Mesendoderm (in vitro differentiated cells): ENCODE measurements around the gene VSTM2B.
"Not testable (repeated sequence)": the region's sequence is repeated elsewhere in the genome, so short reads cannot be mapped to it uniquely, and the experiment has no call there.

Source experiments
- DNase-seq: peaks from one replicate; pipeline ENCODE4 v3.0.0; 2013
- H2AK5ac ChIP-seq: 2 replicates; pipeline ENCODE4 v1.6.1; 2013; ENCODE audit warnings: low read length, inconsistent platforms
- H2BK120ac ChIP-seq: 2 replicates; pipeline ENCODE4 v1.6.1; 2013; ENCODE audit warnings: low read depth, mild to moderate bottlenecking, low read length, moderate library complexity, mixed read lengths
- H2BK15ac ChIP-seq: replicated peaks from 2 replicates; pipeline ENCODE4 v1.6.1; 2013; ENCODE audit warnings: low read depth, mild to moderate bottlenecking, moderate library complexity
- H2BK5ac ChIP-seq: 2 replicates; pipeline ENCODE4 v1.6.1; 2013; ENCODE audit warnings: low read length, inconsistent platforms
- H3K18ac ChIP-seq: 2 replicates; pipeline ENCODE4 v1.6.1; 2013; ENCODE audit warnings: mild to moderate bottlenecking, low read length, mixed read lengths
- H3K23ac ChIP-seq: one replicate; pipeline ENCODE4 v1.6.1; 2013; ENCODE audit warnings: low read length
- H3K27ac ChIP-seq: 2 replicates; pipeline ENCODE4 v1.5.1; 2013; ENCODE audit warnings: low read depth, mild to moderate bottlenecking, inconsistent platforms, low read length, moderate library complexity
- H3K27me3 ChIP-seq: 2 replicates; pipeline ENCODE4 v1.6.1; 2013; ENCODE audit warnings: low read length, control low read depth, mild to moderate bottlenecking, inconsistent platforms; ENCODE audit not compliant: insufficient read depth, poor library complexity
- H3K36me3 ChIP-seq: 2 replicates; pipeline ENCODE4 v1.6.1; 2013; ENCODE audit warnings: low read length, inconsistent platforms; ENCODE audit not compliant: control insufficient read depth, insufficient read depth
- H3K4ac ChIP-seq: one replicate; pipeline ENCODE4 v1.6.1; 2013; ENCODE audit warnings: low read depth, mild to moderate bottlenecking, low read length, moderate library complexity
- H3K4me1 ChIP-seq: 2 replicates; pipeline ENCODE4 v1.6.1; 2013; ENCODE audit warnings: low read depth, low read length, inconsistent platforms; ENCODE audit not compliant: control insufficient read depth
- H3K4me2 ChIP-seq: 2 replicates; pipeline ENCODE4 v1.6.1; 2013; ENCODE audit warnings: low read length
- H3K4me3 ChIP-seq: 2 replicates; pipeline ENCODE4 v1.5.1; 2013; ENCODE audit warnings: mild to moderate bottlenecking, low read length
- H3K56ac ChIP-seq: one replicate; pipeline ENCODE4 v1.6.1; 2013; ENCODE audit warnings: low read length
- H3K79me1 ChIP-seq: 2 replicates; pipeline ENCODE4 v1.6.1; 2013; ENCODE audit warnings: low read length, inconsistent platforms
- H3K79me2 ChIP-seq: 2 replicates; pipeline ENCODE4 v1.6.1; 2013; ENCODE audit warnings: mild to moderate bottlenecking, low read length; ENCODE audit not compliant: control insufficient read depth, insufficient read depth
- H3K9ac ChIP-seq: 2 replicates; pipeline ENCODE4 v1.6.1; 2013; ENCODE audit warnings: low read length, inconsistent platforms
- H4K5ac ChIP-seq: one replicate; pipeline ENCODE4 v1.6.1; 2013; ENCODE audit warnings: low read length
- H4K8ac ChIP-seq: one replicate; pipeline ENCODE4 v1.6.1; 2013; ENCODE audit warnings: low read depth, mild to moderate bottlenecking, control low read depth, low read length, moderate library complexity
- WGBS: extraction: QIAGEN DNeasy Blood & Tissue Kit; methylation state at CpG from one replicate; pipeline ENCODE4 v1.1.7; 2013; ENCODE audit warnings: low lambda C conversion rate, missing lambda C conversion rate; ENCODE audit not compliant: insufficient coverage; ENCODE audit errors: extremely low coverage; 5-methylcytosine and 5-hydroxymethylcytosine counted together

VSTM2B gene

GRCh38 chr19:29486961-29487360, 38.8 kb upstream of the VSTM2B start:
- H2BK15ac ChIP-seq = not testable (repeated sequence)

GRCh38 chr19:29487432-29487831, 38.4 kb upstream of the VSTM2B start:
- H3K18ac ChIP-seq = no peak overlapping the region
- peaks cover 2% of the 10 kb centered on the region for H3K4me1 ChIP-seq
- DNase-seq = no peak
- no peak overlapping the region for H4K8ac ChIP-seq
- no peak overlapping the region for H2AK5ac ChIP-seq
- H2BK15ac ChIP-seq = no peak overlapping the region
- no peak overlapping the region for H3K23ac ChIP-seq
- no peak overlapping the region for H3K4me3 ChIP-seq
- no peak overlapping the region for H4K5ac ChIP-seq
- WGBS = no CpG with 5 or more reads among the region's 7 CpGs
- no peak overlapping the region for H3K4me2 ChIP-seq
- H3K56ac ChIP-seq = no peak overlapping the region
- no peak overlapping the region for H3K27ac ChIP-seq
- no peak overlapping the region for H3K9ac ChIP-seq
- H3K27me3 ChIP-seq = no peaks in the 10 kb centered on the region
- H3K79me1 ChIP-seq = no peaks in the 10 kb centered on the region
- no peak overlapping the region for H2BK5ac ChIP-seq
- H3K79me2 ChIP-seq = no peaks in the 10 kb centered on the region
- no peaks in the 10 kb centered on the region for H3K36me3 ChIP-seq
- no peak overlapping the region for H2BK120ac ChIP-seq
- no peak overlapping the region for H3K4ac ChIP-seq

More at GRCh38 chr19:29486961-29487360, 38.8 kb upstream of the VSTM2B start:
- H4K8ac ChIP-seq, H2BK5ac ChIP-seq, H2AK5ac ChIP-seq, H3K4me3 ChIP-seq, H3K36me3 ChIP-seq, H3K56ac ChIP-seq, H3K27ac ChIP-seq, H3K79me2 ChIP-seq, H2BK120ac ChIP-seq, H3K4me2 ChIP-seq, H3K4ac ChIP-seq, H3K9ac ChIP-seq, H3K18ac ChIP-seq, H4K5ac ChIP-seq, H3K4me1 ChIP-seq, H3K27me3 ChIP-seq, DNase-seq, H3K79me1 ChIP-seq, H3K23ac ChIP-seq: not testable (repeated sequence)
- WGBS = no CpG with 5 or more reads among the region's 9 CpGs

GRCh38 chr19:29488316-29488715, 37.5 kb upstream of the VSTM2B start:
- Histone ChIP-seq H4K5ac (no peak overlapping the region), H3K4me2 (no peak overlapping the region), H3K4me3 (no peak overlapping the region), H4K8ac (no peak overlapping the region), H2BK5ac (no peak overlapping the region), H2BK15ac (no peak overlapping the region), H3K56ac (no peak overlapping the region), H3K18ac (no peak overlapping the region), H3K27me3 (no peaks in the 10 kb centered on the region), H3K9ac (no peak overlapping the region), H3K4me1 (peaks cover 2% of the 10 kb centered on the region), H2AK5ac (no peak overlapping the region), H3K4ac (no peak overlapping the region), H3K27ac (no peak overlapping the region), H3K36me3 (no peaks in the 10 kb centered on the region), H2BK120ac (no peak overlapping the region), H3K79me2 (no peaks in the 10 kb centered on the region), H3K79me1 (no peaks in the 10 kb centered on the region), H3K23ac (no peak overlapping the region)
- no peak for DNase-seq
- no CpG with 5 or more reads among the region's 5 CpGs for WGBS

- H2BK15ac ChIP-seq = no peak overlapping the region
- H3K9ac ChIP-seq = no peak overlapping the region
- H3K4me3 ChIP-seq = no peak overlapping the region
- no peak overlapping the region for H3K18ac ChIP-seq
- H3K27ac ChIP-seq = no peak overlapping the region
- no peaks in the 10 kb centered on the region for H3K79me1 ChIP-seq
- no peak overlapping the region for H3K56ac ChIP-seq
- no peak overlapping the region for H4K8ac ChIP-seq
- no peak overlapping the region for H3K4me2 ChIP-seq
- no peak overlapping the region for H3K4ac ChIP-seq
- no peaks in the 10 kb centered on the region for H3K79me2 ChIP-seq
- WGBS = no CpG with 5 or more reads among the region's 16 CpGs
- H3K23ac ChIP-seq = no peak overlapping the region
- DNase-seq = no peak
- no peak overlapping the region for H4K5ac ChIP-seq
- no peak overlapping the region for H2BK120ac ChIP-seq
- peaks cover 2% of the 10 kb centered on the region for H3K4me1 ChIP-seq
- no peak overlapping the region for H2AK5ac ChIP-seq
- H2BK5ac ChIP-seq = no peak overlapping the region
- H3K36me3 ChIP-seq = no peaks in the 10 kb centered on the region
- no peaks in the 10 kb centered on the region for H3K27me3 ChIP-seq
Measured at GRCh38 chr19:29489172-29489951, 36.4 kb upstream of the VSTM2B start.

- Histone ChIP-seq H3K4me3 (no peak overlapping the region), H3K4ac (no peak overlapping the region), H3K4me2 (no peak overlapping the region), H4K5ac (no peak overlapping the region), H3K79me1 (no peaks in the 10 kb centered on the region), H3K9ac (no peak overlapping the region), H4K8ac (no peak overlapping the region), H3K23ac (no peak overlapping the region), H2BK15ac (no peak overlapping the region), H2BK120ac (no peak overlapping the region), H3K79me2 (no peaks in the 10 kb centered on the region), H3K4me1 (peaks cover 2% of the 10 kb centered on the region), H3K36me3 (no peaks in the 10 kb centered on the region), H3K27ac (no peak overlapping the region), H3K56ac (no peak overlapping the region), H2AK5ac (no peak overlapping the region), H3K18ac (no peak overlapping the region), H2BK5ac (no peak overlapping the region), H3K27me3 (no peaks in the 10 kb centered on the region)
- WGBS = no CpG with 5 or more reads among the region's 3 CpGs
- no peak for DNase-seq
Measured at GRCh38 chr19:29491491-29491890, 34.3 kb upstream of the VSTM2B start.
